C4-2B (cell line): Measurements from ENCODE around the gene HAGH.
"Not testable (repeated sequence)": the region's sequence is repeated elsewhere in the genome, so short reads cannot be mapped to it uniquely, and the experiment has no call there.

Experiments
- H3K27ac ChIP-seq: fragments of 450-650 bp; 2 replicates; pipeline ENCODE4 v1.5.1; 2017
- ZFX ChIP-seq: fragments of 450-650 bp; IDR thresholded peaks from 2 replicates; pipeline ENCODE4 v1.6.1; 2017
- TF ChIP-seq, protein P1 (sequence below): fragments of 450-650 bp; conservative IDR thresholded peaks from 2 replicates; pipeline ENCODE4 v1.5.1; 2017; ENCODE audit warnings: mild to moderate bottlenecking

HAGH gene

DNA sequence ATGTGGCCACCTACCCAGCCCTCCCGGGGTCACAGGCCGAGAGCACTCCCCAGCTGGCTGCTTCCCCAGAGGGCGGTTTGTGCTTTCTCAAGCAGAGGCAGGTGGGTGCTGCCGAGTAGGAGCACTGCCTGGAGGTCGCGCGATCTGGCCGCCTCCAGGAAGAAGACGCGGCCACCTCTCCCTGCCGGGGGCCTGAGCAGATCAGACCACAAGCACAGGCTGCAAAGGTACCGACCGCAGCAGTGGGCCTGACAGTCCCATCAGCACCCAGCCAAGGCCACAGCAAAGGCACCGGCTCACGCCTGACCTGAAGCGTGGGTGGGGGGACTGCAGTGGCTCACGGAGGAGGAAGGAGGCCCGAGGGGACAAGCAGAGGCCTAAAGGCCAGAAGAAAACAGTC is 17.9 kb downstream of the HAGH start:
- TF ChIP-seq, protein P1, sequence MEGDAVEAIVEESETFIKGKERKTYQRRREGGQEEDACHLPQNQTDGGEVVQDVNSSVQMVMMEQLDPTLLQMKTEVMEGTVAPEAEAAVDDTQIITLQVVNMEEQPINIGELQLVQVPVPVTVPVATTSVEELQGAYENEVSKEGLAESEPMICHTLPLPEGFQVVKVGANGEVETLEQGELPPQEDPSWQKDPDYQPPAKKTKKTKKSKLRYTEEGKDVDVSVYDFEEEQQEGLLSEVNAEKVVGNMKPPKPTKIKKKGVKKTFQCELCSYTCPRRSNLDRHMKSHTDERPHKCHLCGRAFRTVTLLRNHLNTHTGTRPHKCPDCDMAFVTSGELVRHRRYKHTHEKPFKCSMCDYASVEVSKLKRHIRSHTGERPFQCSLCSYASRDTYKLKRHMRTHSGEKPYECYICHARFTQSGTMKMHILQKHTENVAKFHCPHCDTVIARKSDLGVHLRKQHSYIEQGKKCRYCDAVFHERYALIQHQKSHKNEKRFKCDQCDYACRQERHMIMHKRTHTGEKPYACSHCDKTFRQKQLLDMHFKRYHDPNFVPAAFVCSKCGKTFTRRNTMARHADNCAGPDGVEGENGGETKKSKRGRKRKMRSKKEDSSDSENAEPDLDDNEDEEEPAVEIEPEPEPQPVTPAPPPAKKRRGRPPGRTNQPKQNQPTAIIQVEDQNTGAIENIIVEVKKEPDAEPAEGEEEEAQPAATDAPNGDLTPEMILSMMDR = no peak
- TF ChIP-seq ZFX = no peak
- no peak overlapping the region for H3K27ac ChIP-seq

DNA sequence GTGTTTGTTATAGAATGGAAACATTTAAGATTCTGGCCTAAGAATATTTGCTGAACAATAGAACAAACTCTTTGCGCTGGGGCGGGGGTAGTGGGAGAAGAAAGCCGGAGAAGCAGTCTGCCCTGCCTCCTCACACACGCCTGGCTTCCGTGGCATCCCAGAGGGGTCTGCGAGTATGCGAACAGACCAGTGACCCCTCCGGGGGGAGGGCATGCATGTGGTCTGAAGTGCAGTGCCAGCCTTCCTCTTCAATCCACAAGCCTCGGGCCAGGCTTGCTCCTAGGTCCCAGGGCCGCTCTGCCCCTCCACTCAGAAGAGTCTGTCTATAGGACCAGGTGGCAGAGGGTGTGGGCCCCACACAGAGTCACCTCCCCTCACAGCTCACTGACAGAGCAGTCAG is 19.0 kb downstream of the HAGH start:
- H3K27ac ChIP-seq = no peak overlapping the region
- TF ChIP-seq, protein P1 = no peak
- TF ChIP-seq ZFX = no peak

DNA sequence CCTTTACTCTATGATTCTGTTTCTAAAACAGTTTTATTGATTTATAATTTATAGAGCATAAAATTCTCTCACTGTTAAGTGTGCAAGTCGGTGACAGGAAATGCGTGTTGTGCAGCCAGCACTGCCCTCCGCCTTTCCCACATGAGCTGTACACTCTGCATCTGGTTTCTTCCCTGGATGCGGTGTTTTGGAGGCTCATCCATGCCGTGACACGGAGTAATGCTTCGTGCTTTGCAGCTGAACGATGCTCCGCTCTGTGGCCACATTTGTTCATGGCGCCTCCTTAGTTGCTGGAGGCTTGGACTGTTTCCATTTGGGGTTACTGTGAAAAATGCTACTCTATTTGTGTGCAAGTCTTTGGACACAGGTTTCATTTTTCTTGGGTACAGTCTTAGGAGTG is 25.9 kb downstream of the HAGH start:
- TF ChIP-seq, protein P1 = no peak
- no peak for TF ChIP-seq ZFX
- no peak overlapping the region for H3K27ac ChIP-seq

DNA sequence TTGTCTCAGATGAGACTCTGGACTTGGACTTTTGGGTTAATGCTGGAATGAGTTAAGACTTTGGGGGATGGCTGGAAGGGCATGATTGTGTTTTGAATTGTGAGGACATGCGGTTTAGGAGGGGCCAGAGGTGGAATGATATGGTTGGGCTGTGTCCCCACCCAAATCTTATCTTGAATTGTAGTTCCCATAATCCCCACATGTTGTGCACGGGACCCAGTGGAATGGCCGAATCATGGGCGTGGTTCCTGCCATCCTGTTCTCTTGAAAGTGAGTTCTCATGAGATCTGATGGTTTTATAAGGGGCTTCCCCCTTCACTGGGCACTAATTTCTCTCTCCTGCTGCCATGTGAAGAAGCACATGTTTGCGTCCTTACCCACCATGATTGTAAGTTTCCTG is 27.4 kb downstream of the HAGH start:
- not testable (repeated sequence) for H3K27ac ChIP-seq

DNA sequence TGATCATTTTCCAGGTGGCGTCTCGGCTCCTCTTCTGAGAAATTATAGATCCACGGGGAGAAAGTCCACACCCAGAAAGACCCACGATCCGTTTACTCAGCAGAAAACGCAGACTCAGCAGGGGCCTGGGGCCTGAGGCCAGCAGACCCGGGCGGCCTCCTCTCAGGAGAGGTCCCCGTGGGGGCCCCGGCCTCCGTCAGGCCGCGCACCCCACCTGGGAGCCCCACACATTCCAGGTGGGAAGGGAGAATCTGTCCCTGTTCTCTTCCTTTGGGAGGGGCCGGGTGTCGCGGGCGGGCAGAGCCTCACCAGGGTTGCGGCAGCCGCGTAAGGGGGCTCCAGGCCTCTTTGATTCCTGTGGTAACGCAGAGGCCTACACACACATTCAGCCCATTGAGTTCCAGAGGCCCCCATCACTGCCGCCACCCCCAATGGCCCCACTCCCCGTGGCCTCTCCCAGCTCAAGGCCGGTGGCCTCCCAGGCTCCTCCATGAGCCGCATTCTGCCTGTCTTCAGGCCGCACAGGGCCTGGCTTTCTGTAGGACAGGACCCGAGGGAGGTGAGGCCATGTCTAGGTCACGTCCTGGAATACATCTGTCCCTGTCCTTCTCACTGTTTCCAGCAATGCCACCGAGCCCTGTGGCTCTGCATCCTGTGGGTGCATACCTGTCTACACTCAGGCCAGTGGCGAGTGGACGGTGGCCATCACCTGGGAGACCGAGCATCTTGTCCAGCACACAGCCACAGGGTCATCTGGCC is 31.5 kb downstream of the HAGH start:
- H3K27ac ChIP-seq = no peak overlapping the region

DNA sequence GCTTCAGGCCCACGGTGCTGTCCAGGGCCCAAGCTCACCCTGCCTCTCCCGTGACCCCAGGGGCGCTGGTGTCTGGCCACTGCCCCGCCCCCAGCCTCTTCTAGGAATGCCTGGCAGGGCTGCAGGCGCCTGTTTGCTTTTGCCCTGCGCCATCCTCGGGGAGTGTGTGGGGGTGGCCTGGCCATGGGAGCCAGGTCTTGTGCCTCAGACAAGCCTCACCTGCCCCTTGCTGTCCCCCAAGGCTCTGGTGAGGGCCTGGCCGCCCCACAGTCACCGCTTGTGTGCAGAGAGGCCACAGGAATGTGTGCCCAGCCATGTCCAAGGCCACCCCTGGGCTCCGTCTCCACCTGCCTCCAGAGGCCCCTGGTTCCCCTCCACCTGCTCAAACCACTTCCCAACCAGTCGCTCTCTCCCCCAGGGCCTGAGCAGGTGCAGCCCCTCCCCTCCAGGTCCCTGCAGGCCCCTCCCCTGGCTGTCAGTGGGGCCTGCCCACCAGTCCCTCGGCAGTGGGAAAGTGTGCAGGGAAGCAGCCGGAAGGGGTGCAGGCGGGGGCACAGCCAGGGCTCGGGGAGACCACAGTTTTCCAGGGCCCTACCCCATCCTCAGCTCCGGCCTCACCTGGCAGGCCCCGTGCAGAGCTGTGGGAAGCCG is 32.3 kb downstream of the HAGH start:
- H3K27ac ChIP-seq = no peak overlapping the region
- TF ChIP-seq, protein P1 = no peak
- no peak for TF ChIP-seq ZFX

More for the DNA sequence above, 31.5 kb downstream of the HAGH start:
- no peak for TF ChIP-seq ZFX
- TF ChIP-seq, protein P1 = no peak

DNA sequence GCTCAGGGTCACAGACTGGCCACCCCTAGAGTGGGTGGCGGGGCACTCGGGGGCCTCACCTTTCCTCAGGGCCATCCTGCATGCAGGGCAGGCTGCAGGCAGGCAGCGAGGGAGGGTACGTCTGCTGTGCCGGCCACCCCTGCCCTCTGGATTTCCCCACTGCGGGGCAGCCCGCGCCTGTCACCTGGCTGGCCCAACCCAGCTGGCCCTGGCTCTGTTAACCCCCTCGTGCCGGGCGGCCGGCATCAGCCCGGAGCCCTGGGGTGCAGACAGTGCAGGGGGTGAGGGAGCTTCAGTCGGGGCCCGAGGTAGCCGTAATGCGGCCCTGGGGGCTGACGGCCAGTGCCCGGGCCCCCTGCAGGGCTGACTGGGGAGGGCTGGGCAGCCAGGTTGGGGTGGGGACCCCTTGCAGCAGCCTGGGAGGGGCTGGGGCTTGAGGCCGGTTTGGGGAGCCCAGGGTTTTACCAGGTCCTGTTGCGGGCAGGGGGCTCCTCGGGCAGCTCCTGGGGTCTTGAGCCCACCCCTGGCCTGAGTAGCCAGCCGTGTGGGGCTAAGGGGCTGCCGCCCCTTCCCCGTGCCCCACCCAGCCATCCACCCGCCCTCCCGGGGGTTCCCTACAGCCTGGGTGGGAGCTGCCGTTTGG is 32.9 kb downstream of the HAGH start, which contains the start of gene IGFALS:
Gene IGFALS, minus strand, starts transcription at position 128 of the 643 bp plus-strand sequence. Its CDS starts 53 bp downstream, at position 75.
- TF ChIP-seq, protein P1 = no peak
- no peak for TF ChIP-seq ZFX
- H3K27ac ChIP-seq = no peak within 1 kb of the TSS
